IgD-negative memory B cell (primary cell): ENCODE results near the gene MCFD2. TPM values are rescaled to one million over a fixed set of nuclear protein-coding genes. Genes with fewer than 3 reads are reported as not detected.
"Not testable (repeated sequence)": the region's sequence is repeated elsewhere in the genome, so short reads cannot be mapped to it uniquely, and the experiment has no call there.

Source experiments
- H3K27ac Mint-ChIP-seq, 3 donors: one replicate each; pipeline ENCODE4 v1.8.0; 2020 to 2022; ENCODE audit warnings: mild to moderate bottlenecking in 3 of 3, mixed read lengths in 3 of 3, moderate library complexity in 1 of 3
- H3K27me3 Mint-ChIP-seq: one replicate; pipeline ENCODE4 v1.8.0; 2021; ENCODE audit warnings: mixed read lengths
- H3K36me3 Mint-ChIP-seq: one replicate; pipeline ENCODE4 v1.8.0; 2020; ENCODE audit warnings: mild to moderate bottlenecking, mixed read lengths
- H3K4me1 Mint-ChIP-seq, 3 donors: one replicate each; pipeline ENCODE4 v1.8.0; 2020 to 2022; ENCODE audit warnings: mixed read lengths in 3 of 3, mild to moderate bottlenecking in 1 of 3
- H3K4me3 Mint-ChIP-seq, 4 donors: one replicate each; pipeline ENCODE4 v1.8.0; 2020 to 2022; ENCODE audit warnings: mild to moderate bottlenecking in 4 of 4, mixed read lengths in 4 of 4, moderate library complexity in 3 of 4
- H3K9me3 Mint-ChIP-seq, 3 donors: one replicate each; pipeline ENCODE4 v1.8.0; 2020 to 2021; ENCODE audit warnings: mixed read lengths in 3 of 3, mild to moderate bottlenecking in 1 of 3
- polyA plus RNA-seq: library from polyadenylated mRNA; unstranded; fragments of 300-500 nt; fragmentation: Illumina TruSeq; gene quantifications from one replicate; pipeline ENCODE4 v1.2.3, GENCODE V29; 2021

Gene MCFD2
- polyA plus RNA-seq, 1 donor from 2014 or later = 25.2 TPM

GRCh38 chr2:46876741-46877384 lies 38.7 kb downstream of the MCFD2 start:
- Mint-ChIP-seq H3K36me3 (no peaks in the 10 kb centered on the region), H3K9me3 (no peaks in the 10 kb centered on the region), H3K4me3 (no peak overlapping the region), H3K27me3 (peaks cover 4% of the 10 kb centered on the region), H3K27ac (no peak overlapping the region), H3K4me1 (peaks cover 0 to 2% (median 0%) of the 10 kb centered on the region in 3 donors)

- H3K9me3 Mint-ChIP-seq, H3K27ac Mint-ChIP-seq, H3K36me3 Mint-ChIP-seq, H3K4me3 Mint-ChIP-seq, H3K27me3 Mint-ChIP-seq, H3K4me1 Mint-ChIP-seq: not testable (repeated sequence)
Observed at GRCh38 chr2:46875962-46876689, 39.5 kb downstream of the MCFD2 start.

- no peaks in the 10 kb centered on the region for H3K9me3 Mint-ChIP-seq
- H3K27me3 Mint-ChIP-seq = peaks cover 4% of the 10 kb centered on the region
- peaks cover 0 to under 1% (median 0%) of the 10 kb centered on the region in 3 donors for H3K4me1 Mint-ChIP-seq
- H3K4me3 Mint-ChIP-seq = no peak overlapping the region
- H3K27ac Mint-ChIP-seq = no peak overlapping the region
- H3K36me3 Mint-ChIP-seq = peaks cover 1% of the 10 kb centered on the region
Observed at GRCh38 chr2:46875226-46875899, 40.2 kb downstream of the MCFD2 start.

GRCh38 chr2:46874236-46874929 lies 41.2 kb downstream of the MCFD2 start:
- H3K27me3 Mint-ChIP-seq = peaks cover 4% of the 10 kb centered on the region
- no peak overlapping the region for H3K4me3 Mint-ChIP-seq
- H3K4me1 Mint-ChIP-seq = no peaks in the 10 kb centered on the region
- H3K27ac Mint-ChIP-seq = no peak overlapping the region
- no peaks in the 10 kb centered on the region for H3K9me3 Mint-ChIP-seq
- peaks cover 1% of the 10 kb centered on the region for H3K36me3 Mint-ChIP-seq

GRCh38 chr2:46873604-46874068 lies 42.0 kb downstream of the MCFD2 start:
- Mint-ChIP-seq H3K27ac (no peak overlapping the region), H3K4me1 (no peaks in the 10 kb centered on the region), H3K4me3 (no peak overlapping the region), H3K36me3 (peaks cover 1% of the 10 kb centered on the region), H3K9me3 (no peaks in the 10 kb centered on the region), H3K27me3 (peaks cover 4% of the 10 kb centered on the region)

- Mint-ChIP-seq H3K4me1 (no peaks in the 10 kb centered on the region), H3K36me3 (peaks cover 1% of the 10 kb centered on the region), H3K4me3 (no peak overlapping the region), H3K27me3 (peaks cover 4% of the 10 kb centered on the region), H3K9me3 (no peaks in the 10 kb centered on the region), H3K27ac (no peak overlapping the region)
Observed at GRCh38 chr2:46872902-46873603, 42.6 kb downstream of the MCFD2 start.

GRCh38 chr2:46871976-46872381 lies 43.6 kb downstream of the MCFD2 start:
- Mint-ChIP-seq H3K27me3 (peaks cover 4% of the 10 kb centered on the region), H3K4me3 (no peak overlapping the region), H3K36me3 (peaks cover 1% of the 10 kb centered on the region), H3K9me3 (no peaks in the 10 kb centered on the region), H3K4me1 (no peaks in the 10 kb centered on the region), H3K27ac (no peak overlapping the region)

GRCh38 chr2:46870051-46870839 lies 45.4 kb downstream of the MCFD2 start:
- H3K4me1 Mint-ChIP-seq = peaks cover 0 to 3% (median 2%) of the 10 kb centered on the region in 3 donors
- peak overlapping the region in 1 of 4 donors; percentile 32 for H3K4me3 Mint-ChIP-seq
- H3K9me3 Mint-ChIP-seq = peaks cover 4 to 10% (median 4%) of the 10 kb centered on the region in 3 donors
- peaks cover 7% of the 10 kb centered on the region for H3K27me3 Mint-ChIP-seq
- no peak overlapping the region for H3K27ac Mint-ChIP-seq
- peaks cover 5% of the 10 kb centered on the region for H3K36me3 Mint-ChIP-seq

- Mint-ChIP-seq H3K4me1 (peaks cover 0 to 3% (median 2%) of the 10 kb centered on the region in 3 donors), H3K27me3 (peaks cover 7% of the 10 kb centered on the region), H3K4me3 (peak overlapping the region in 1 of 4 donors; percentile 52), H3K36me3 (peaks cover 5% of the 10 kb centered on the region), H3K27ac (no peak overlapping the region), H3K9me3 (peaks cover 8 to 14% (median 10%) of the 10 kb centered on the region in 3 donors)
Observed at GRCh38 chr2:46869621-46870020, 46.0 kb downstream of the MCFD2 start.

- H3K4me3 Mint-ChIP-seq = peak overlapping the region in 1 of 4 donors; percentile 76
- peaks cover 8% of the 10 kb centered on the region for H3K36me3 Mint-ChIP-seq
- H3K4me1 Mint-ChIP-seq = peaks cover 0 to 3% (median 2%) of the 10 kb centered on the region in 3 donors
- no peak overlapping the region for H3K27ac Mint-ChIP-seq
- peaks cover 8 to 18% (median 17%) of the 10 kb centered on the region in 3 donors for H3K9me3 Mint-ChIP-seq
- peaks cover 14% of the 10 kb centered on the region for H3K27me3 Mint-ChIP-seq
Observed at GRCh38 chr2:46866770-46867246, 48.8 kb downstream of the MCFD2 start.

- no peak overlapping the region for H3K27ac Mint-ChIP-seq
- H3K36me3 Mint-ChIP-seq = peaks cover 6% of the 10 kb centered on the region
- H3K4me1 Mint-ChIP-seq = peaks cover 0 to 3% (median 2%) of the 10 kb centered on the region in 3 donors
- peak overlapping the region in 1 of 4 donors; percentile 47 for H3K4me3 Mint-ChIP-seq
- H3K27me3 Mint-ChIP-seq = peaks cover 16% of the 10 kb centered on the region
- peaks cover 8 to 18% (median 17%) of the 10 kb centered on the region in 3 donors for H3K9me3 Mint-ChIP-seq
Observed at GRCh38 chr2:46865181-46865970, 50.2 kb downstream of the MCFD2 start.

- Mint-ChIP-seq H3K36me3 (peaks cover 6% of the 10 kb centered on the region), H3K4me1 (peaks cover 0 to 3% (median 2%) of the 10 kb centered on the region in 3 donors), H3K27me3 (peaks cover 16% of the 10 kb centered on the region), H3K4me3 (no peak overlapping the region), H3K27ac (no peak overlapping the region), H3K9me3 (peaks cover 8 to 18% (median 17%) of the 10 kb centered on the region in 3 donors)
Observed at GRCh38 chr2:46863882-46864281, 51.7 kb downstream of the MCFD2 start.

- peaks cover 8 to 18% (median 17%) of the 10 kb centered on the region in 3 donors for H3K9me3 Mint-ChIP-seq
- peaks cover 18% of the 10 kb centered on the region for H3K27me3 Mint-ChIP-seq
- peaks cover 0 to 6% (median 2%) of the 10 kb centered on the region in 3 donors for H3K4me1 Mint-ChIP-seq
- no peak overlapping the region for H3K27ac Mint-ChIP-seq
- H3K36me3 Mint-ChIP-seq = peaks cover 6% of the 10 kb centered on the region
- no peak overlapping the region for H3K4me3 Mint-ChIP-seq
Observed at GRCh38 chr2:46862514-46862913, 53.1 kb downstream of the MCFD2 start.
